ENCODE measurements around the gene CCK.

Gene CCK

GRCh38 chr3:42214565-42215283 lies 51.3 kb downstream of the CCK start:
- H3K27ac ChIP-seq: no peak overlapping the region
- TF ChIP-seq CTCF (conservative IDR thresholded peaks at IDR 0.05) (no peak), ZFX (IDR thresholded peaks at IDR 0.05) (no peak)

- no peak overlapping the region for H3K27ac ChIP-seq
- TF ChIP-seq CTCF (conservative IDR thresholded peaks at IDR 0.05): no peak
- TF ChIP-seq ZFX (IDR thresholded peaks at IDR 0.05): no peak
Observed at GRCh38 chr3:42214064-42214463, 51.9 kb downstream of the CCK start.

- TF ChIP-seq CTCF (conservative IDR thresholded peaks at IDR 0.05) (no peak), ZFX (IDR thresholded peaks at IDR 0.05) (no peak)
Observed at GRCh38 chr3:42213417-42213816, 52.6 kb downstream of the CCK start.

GRCh38 chr3:42210726-42211125 lies 55.3 kb downstream of the CCK start:
- H3K27ac ChIP-seq: no peak overlapping the region
- TF ChIP-seq CTCF (conservative IDR thresholded peaks at IDR 0.05) (no peak), ZFX (IDR thresholded peaks at IDR 0.05) (no peak)

More at GRCh38 chr3:42213417-42213816, 52.6 kb downstream of the CCK start:
- H3K27ac ChIP-seq: no peak overlapping the region

GRCh38 chr3:42209917-42210316 lies 56.1 kb downstream of the CCK start:
- TF ChIP-seq CTCF (conservative IDR thresholded peaks at IDR 0.05): no peak
- no peak for TF ChIP-seq ZFX (IDR thresholded peaks at IDR 0.05)
- H3K27ac ChIP-seq: no peak overlapping the region

All from C4-2B (cell line).